ENCODE data around the gene PTPRT. TPM values are rescaled to one million over a fixed set of nuclear protein-coding genes. Genes with fewer than 3 reads are reported as not detected.

The PTPRT gene
- total RNA-seq, 2 donors from 2014 or later, result not detected

GRCh38 chr20:42295592-42295991, 894.1 kb downstream of the PTPRT start:
- Mint-ChIP-seq H3K4me1 (no peaks in the 10 kb centered on the region), H3K27ac (no peak overlapping the region), H3K27me3 (no peaks in the 10 kb centered on the region), H3K36me3 (ENCODE audit: low read depth) (no peaks in the 10 kb centered on the region), H3K9me3 (peaks cover 5% of the 10 kb centered on the region), H3K4me3 (no peak overlapping the region)
- ATAC-seq (replicated peaks), result no peak

- no peak overlapping the region for H3K27ac Mint-ChIP-seq
- peaks cover 5% of the 10 kb centered on the region for H3K9me3 Mint-ChIP-seq
- H3K4me3 Mint-ChIP-seq, result no peak overlapping the region
- no peaks in the 10 kb centered on the region for H3K4me1 Mint-ChIP-seq
- H3K27me3 Mint-ChIP-seq, result no peaks in the 10 kb centered on the region
- H3K36me3 Mint-ChIP-seq (ENCODE audit: low read depth), result no peaks in the 10 kb centered on the region
- ATAC-seq (replicated peaks), result no peak
Measured at GRCh38 chr20:42294976-42295375, 894.7 kb downstream of the PTPRT start.

GRCh38 chr20:42281801-42282200, 907.9 kb downstream of the PTPRT start:
- Mint-ChIP-seq H3K9me3 (peaks cover 7% of the 10 kb centered on the region), H3K4me3 (no peak overlapping the region), H3K4me1 (no peaks in the 10 kb centered on the region), H3K27ac (no peak overlapping the region), H3K36me3 (ENCODE audit: low read depth) (no peaks in the 10 kb centered on the region), H3K27me3 (no peaks in the 10 kb centered on the region)
- no peak for ATAC-seq (replicated peaks)

- Mint-ChIP-seq H3K27me3 (no peaks in the 10 kb centered on the region), H3K4me3 (no peak overlapping the region), H3K9me3 (no peaks in the 10 kb centered on the region), H3K27ac (no peak overlapping the region), H3K4me1 (no peaks in the 10 kb centered on the region), H3K36me3 (ENCODE audit: low read depth) (no peaks in the 10 kb centered on the region)
- no peak for ATAC-seq (replicated peaks)
Measured at GRCh38 chr20:42276718-42277602, 912.7 kb downstream of the PTPRT start.

GRCh38 chr20:42274986-42275385, 914.7 kb downstream of the PTPRT start:
- Mint-ChIP-seq H3K36me3 (ENCODE audit: low read depth) (no peaks in the 10 kb centered on the region), H3K9me3 (peaks cover 8% of the 10 kb centered on the region), H3K4me3 (no peak overlapping the region), H3K27me3 (peaks cover 4% of the 10 kb centered on the region), H3K4me1 (no peaks in the 10 kb centered on the region), H3K27ac (no peak overlapping the region)
- no peak for ATAC-seq (replicated peaks)

- no peak overlapping the region for H3K4me3 Mint-ChIP-seq
- H3K4me1 Mint-ChIP-seq, result no peaks in the 10 kb centered on the region
- peaks cover 4% of the 10 kb centered on the region for H3K27me3 Mint-ChIP-seq
- no peaks in the 10 kb centered on the region for H3K36me3 Mint-ChIP-seq (ENCODE audit: low read depth)
- peaks cover 8% of the 10 kb centered on the region for H3K9me3 Mint-ChIP-seq
- no peak overlapping the region for H3K27ac Mint-ChIP-seq
- ATAC-seq (replicated peaks), result no peak
Measured at GRCh38 chr20:42272516-42272915, 917.2 kb downstream of the PTPRT start.

GRCh38 chr20:42270539-42270938, 919.2 kb downstream of the PTPRT start:
- H3K9me3 Mint-ChIP-seq, result peaks cover 8% of the 10 kb centered on the region
- ATAC-seq (replicated peaks), result no peak

GRCh38 chr20:42267793-42268384, 921.8 kb downstream of the PTPRT start:
- Mint-ChIP-seq H3K36me3 (ENCODE audit: low read depth) (no peaks in the 10 kb centered on the region), H3K4me3 (no peak overlapping the region), H3K4me1 (no peaks in the 10 kb centered on the region), H3K9me3 (peaks cover 12% of the 10 kb centered on the region), H3K27ac (no peak overlapping the region), H3K27me3 (peaks cover 4% of the 10 kb centered on the region)
- no peak for ATAC-seq (replicated peaks)

More at GRCh38 chr20:42270539-42270938, 919.2 kb downstream of the PTPRT start:
- H3K27me3 Mint-ChIP-seq, result peaks cover 4% of the 10 kb centered on the region
- no peak overlapping the region for H3K4me3 Mint-ChIP-seq
- H3K27ac Mint-ChIP-seq, result no peak overlapping the region
- no peaks in the 10 kb centered on the region for H3K36me3 Mint-ChIP-seq (ENCODE audit: low read depth)
- no peaks in the 10 kb centered on the region for H3K4me1 Mint-ChIP-seq

- H3K27me3 Mint-ChIP-seq, result no peaks in the 10 kb centered on the region
- no peak overlapping the region for H3K27ac Mint-ChIP-seq
- no peaks in the 10 kb centered on the region for H3K36me3 Mint-ChIP-seq (ENCODE audit: low read depth)
- ATAC-seq (replicated peaks), result no peak
- no peak overlapping the region for H3K4me3 Mint-ChIP-seq
- peaks cover 8% of the 10 kb centered on the region for H3K9me3 Mint-ChIP-seq
- no peaks in the 10 kb centered on the region for H3K4me1 Mint-ChIP-seq
Measured at GRCh38 chr20:42261766-42262270, 927.9 kb downstream of the PTPRT start.

- no peaks in the 10 kb centered on the region for H3K27me3 Mint-ChIP-seq
- no peak for ATAC-seq (replicated peaks)
- H3K4me3 Mint-ChIP-seq, result no peak overlapping the region
- no peaks in the 10 kb centered on the region for H3K36me3 Mint-ChIP-seq (ENCODE audit: low read depth)
- H3K9me3 Mint-ChIP-seq, result peaks cover 8% of the 10 kb centered on the region
- no peak overlapping the region for H3K27ac Mint-ChIP-seq
- H3K4me1 Mint-ChIP-seq, result no peaks in the 10 kb centered on the region
Measured at GRCh38 chr20:42260184-42260583, 929.5 kb downstream of the PTPRT start.

GRCh38 chr20:42259389-42259788, 930.3 kb downstream of the PTPRT start:
- Mint-ChIP-seq H3K27ac (no peak overlapping the region), H3K4me1 (no peaks in the 10 kb centered on the region), H3K9me3 (peaks cover 12% of the 10 kb centered on the region), H3K4me3 (no peak overlapping the region), H3K27me3 (no peaks in the 10 kb centered on the region), H3K36me3 (ENCODE audit: low read depth) (no peaks in the 10 kb centered on the region)
- ATAC-seq (replicated peaks), result no peak

- Mint-ChIP-seq H3K9me3 (peaks cover 11% of the 10 kb centered on the region), H3K27me3 (no peaks in the 10 kb centered on the region), H3K4me1 (no peaks in the 10 kb centered on the region), H3K27ac (no peak overlapping the region), H3K36me3 (ENCODE audit: low read depth) (no peaks in the 10 kb centered on the region), H3K4me3 (no peak overlapping the region)
- ATAC-seq (replicated peaks), result no peak
Measured at GRCh38 chr20:42258564-42259302, 931.0 kb downstream of the PTPRT start.

GRCh38 chr20:42255821-42256220, 933.9 kb downstream of the PTPRT start:
- Mint-ChIP-seq H3K27me3 (no peaks in the 10 kb centered on the region), H3K27ac (no peak overlapping the region), H3K36me3 (ENCODE audit: low read depth) (no peaks in the 10 kb centered on the region), H3K4me1 (no peaks in the 10 kb centered on the region), H3K4me3 (no peak overlapping the region), H3K9me3 (peaks cover 11% of the 10 kb centered on the region)
- no peak for ATAC-seq (replicated peaks)

- no peak for ATAC-seq (replicated peaks)
- no peaks in the 10 kb centered on the region for H3K4me1 Mint-ChIP-seq
- H3K27ac Mint-ChIP-seq, result no peak overlapping the region
- H3K27me3 Mint-ChIP-seq, result no peaks in the 10 kb centered on the region
- H3K4me3 Mint-ChIP-seq, result no peak overlapping the region
- peaks cover 11% of the 10 kb centered on the region for H3K9me3 Mint-ChIP-seq
- no peaks in the 10 kb centered on the region for H3K36me3 Mint-ChIP-seq (ENCODE audit: low read depth)
Measured at GRCh38 chr20:42254673-42255072, 935.0 kb downstream of the PTPRT start.
